Measurements from ENCODE around the gene SAMD14. TPM values are rescaled to one million over a fixed set of nuclear protein-coding genes. Genes with fewer than 3 reads are reported as not detected.
A peak's percentile ranks its signal among the peaks of the same experiment; 100 is the strongest.

The SAMD14 gene
- total and polyA plus RNA-seq, 10 of the 15 experiments (the other 5 are each of a cell fraction or from before 2014, with no cell fraction given), result 0.06 to 1.7 (median 0.25) TPM; not detected in 3

GRCh38 chr17:50151937-50152547 lies 22.1 kb upstream of the SAMD14 start (continued):
- TF ChIP-seq SKIL (IDR thresholded peaks at IDR 0.05; ENCODE audit: low read depth, poor library complexity, severe bottlenecking), result peak; percentile 45
- no peak for TF ChIP-seq TARDBP (IDR thresholded peaks at IDR 0.05; ENCODE audit: borderline replicate concordance)
- TF ChIP-seq YBX1 (IDR thresholded peaks at IDR 0.05), result no peak
- TF ChIP-seq KDM1A (IDR thresholded peaks at IDR 0.05; ENCODE audit: borderline replicate concordance), result no peak
- TF ChIP-seq POLR2AphosphoS5 (IDR thresholded peaks at IDR 0.05; ENCODE audit: low read length), result 0 out of 2 replicates have a peak, but pooled peaks have one; percentile 49
- TF ChIP-seq BACH1 (IDR thresholded peaks at IDR 0.05; ENCODE audit: borderline replicate concordance), result no peak
- TF ChIP-seq RAD21 (IDR thresholded peaks at IDR 0.05; ENCODE audit: insufficient read depth, low read depth, low read length), result no peak
- no peak for TF ChIP-seq PKNOX1 (IDR thresholded peaks at IDR 0.05)
- TF ChIP-seq MLLT1 (IDR thresholded peaks at IDR 0.05), result peak; percentile 80
- no peak for TF ChIP-seq ATF2 (IDR thresholded peaks at IDR 0.05; ENCODE audit: low read length)
- TF ChIP-seq RB1 (IDR thresholded peaks at IDR 0.05; ENCODE audit: borderline replicate concordance), result peak; percentile 93
- TF ChIP-seq SREBF2 (IDR thresholded peaks at IDR 0.05; ENCODE audit: low read length), result no peak
- TF ChIP-seq DPF2 (IDR thresholded peaks at IDR 0.05), result peak; percentile 72
- TF ChIP-seq PAX5 (IDR thresholded peaks at IDR 0.05; ENCODE audit: borderline replicate concordance, low read depth, low read length), result peak; percentile 70; the same call in 1 of the 2 replicates
- peak in 1 of 2 experiments; percentile 92; a peak in 2 of 3 replicates for TF ChIP-seq EGR1 (IDR thresholded peaks at IDR 0.05; ENCODE audit: borderline replicate concordance in 1 of 2, low read depth in 2 of 2, low read length in 2 of 2)
- peak; percentile 34; the same call in 1 of the 2 replicates for TF ChIP-seq ATF7 (IDR thresholded peaks at IDR 0.05; ENCODE audit: low read depth)
- peak; percentile 73; the same call in 1 of the 2 replicates for TF ChIP-seq CBFB (IDR thresholded peaks at IDR 0.05; ENCODE audit: low read depth)
- TF ChIP-seq ZSCAN29 (IDR thresholded peaks at IDR 0.05), result no peak
- TF ChIP-seq USF2 (IDR thresholded peaks at IDR 0.05; ENCODE audit: borderline replicate concordance, low read depth, low read length), result no peak
- no peak for TF ChIP-seq SRF (IDR thresholded peaks at IDR 0.05; ENCODE audit: low read depth in 2 of 2, low read length in 2 of 2)
- peak; percentile 99 for TF ChIP-seq RELB (IDR thresholded peaks at IDR 0.05; ENCODE audit: low read depth)
- no peak for TF ChIP-seq FOS (IDR thresholded peaks at IDR 0.05; ENCODE audit: borderline replicate concordance, extremely low read depth, insufficient read length)

Data from GM12878 (cell line).